ENCODE data around the gene EFNA4.
"Not testable (repeated sequence)": the region's sequence is repeated elsewhere in the genome, so short reads cannot be mapped to it uniquely, and the experiment has no call there.

The EFNA4 gene

DNA sequence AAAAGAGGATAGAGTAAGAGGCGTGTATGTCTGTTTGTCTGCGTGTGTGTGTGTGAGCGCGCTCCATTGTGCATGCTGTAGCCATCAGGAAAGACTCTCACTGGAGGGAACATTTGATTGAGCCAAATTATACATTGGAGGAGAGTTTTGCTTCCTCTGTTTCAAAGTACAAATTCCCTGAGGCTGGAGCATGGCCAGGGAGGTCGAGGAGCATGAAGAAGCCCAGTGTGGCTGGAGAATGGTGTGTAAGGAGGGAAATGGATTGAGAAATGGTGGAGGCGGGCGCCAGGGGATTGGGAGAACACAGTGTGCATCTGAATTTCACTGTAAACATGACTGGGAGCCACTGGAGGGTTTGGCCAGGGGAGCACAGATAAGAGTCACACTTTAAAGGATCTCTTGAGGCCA, 42.1 kb downstream of the EFNA4 start:
- H3K4me3 ChIP-seq (ENCODE audit: low read depth in 1 of 2, low read length in 2 of 2), result no peak overlapping the region
- H3K4me1 ChIP-seq (ENCODE audit: control insufficient read depth in 1 of 2, insufficient read depth in 2 of 2, low read length in 2 of 2), result peaks cover 16 to 35% of the 10 kb centered on the region in 2 donors
- no peaks in the 10 kb centered on the region for H3K9me3 ChIP-seq (ENCODE audit: control insufficient read depth in 1 of 2, low read length in 2 of 2)
- H3K36me3 ChIP-seq (ENCODE audit: control insufficient read depth in 1 of 2, insufficient read depth in 2 of 2, low read length in 2 of 2), result no peaks in the 10 kb centered on the region
- H3K9ac ChIP-seq (ENCODE audit: low read depth in 1 of 2, low read length in 2 of 2), result no peak overlapping the region
- no peaks in the 10 kb centered on the region for H3K27me3 ChIP-seq (ENCODE audit: control insufficient read depth in 1 of 2, insufficient read depth in 2 of 2, low read length in 2 of 2)
- no peak overlapping the region for H3K27ac ChIP-seq (ENCODE audit: low read depth, low read length)

DNA sequence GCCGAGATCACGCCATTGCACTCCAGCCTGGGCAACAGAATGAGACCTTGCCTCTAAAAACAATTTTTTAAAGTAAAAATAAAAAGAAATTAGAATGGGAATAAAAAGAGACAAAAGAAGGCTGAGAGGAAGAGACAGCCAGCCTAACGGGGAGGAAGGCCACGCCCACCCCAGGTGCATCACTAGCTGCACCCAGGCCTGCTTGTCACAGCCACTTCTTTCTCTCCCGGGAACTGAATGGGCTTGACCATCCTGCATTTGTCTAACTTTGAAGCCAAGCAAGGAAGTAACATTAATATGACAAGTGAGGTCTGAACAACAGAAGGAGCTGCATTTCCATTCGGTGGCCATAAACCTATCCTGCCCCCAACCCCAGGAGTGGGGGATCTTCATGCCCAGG, 43.3 kb downstream of the EFNA4 start:
- Histone ChIP-seq H3K4me3 (ENCODE audit: low read depth in 1 of 2, low read length in 2 of 2) (no peak overlapping the region), H3K27ac (ENCODE audit: low read depth, low read length) (peak overlapping the region; percentile 61), H3K9me3 (ENCODE audit: control insufficient read depth in 1 of 2, low read length in 2 of 2) (no peaks in the 10 kb centered on the region), H3K36me3 (ENCODE audit: control insufficient read depth in 1 of 2, insufficient read depth in 2 of 2, low read length in 2 of 2) (no peaks in the 10 kb centered on the region), H3K27me3 (ENCODE audit: control insufficient read depth in 1 of 2, insufficient read depth in 2 of 2, low read length in 2 of 2) (no peaks in the 10 kb centered on the region), H3K4me1 (ENCODE audit: control insufficient read depth in 1 of 2, insufficient read depth in 2 of 2, low read length in 2 of 2) (peaks cover 16 to 32% of the 10 kb centered on the region in 2 donors), H3K9ac (ENCODE audit: low read depth in 1 of 2, low read length in 2 of 2) (peak overlapping the region in 1 of 2 donors; percentile 41)

DNA sequence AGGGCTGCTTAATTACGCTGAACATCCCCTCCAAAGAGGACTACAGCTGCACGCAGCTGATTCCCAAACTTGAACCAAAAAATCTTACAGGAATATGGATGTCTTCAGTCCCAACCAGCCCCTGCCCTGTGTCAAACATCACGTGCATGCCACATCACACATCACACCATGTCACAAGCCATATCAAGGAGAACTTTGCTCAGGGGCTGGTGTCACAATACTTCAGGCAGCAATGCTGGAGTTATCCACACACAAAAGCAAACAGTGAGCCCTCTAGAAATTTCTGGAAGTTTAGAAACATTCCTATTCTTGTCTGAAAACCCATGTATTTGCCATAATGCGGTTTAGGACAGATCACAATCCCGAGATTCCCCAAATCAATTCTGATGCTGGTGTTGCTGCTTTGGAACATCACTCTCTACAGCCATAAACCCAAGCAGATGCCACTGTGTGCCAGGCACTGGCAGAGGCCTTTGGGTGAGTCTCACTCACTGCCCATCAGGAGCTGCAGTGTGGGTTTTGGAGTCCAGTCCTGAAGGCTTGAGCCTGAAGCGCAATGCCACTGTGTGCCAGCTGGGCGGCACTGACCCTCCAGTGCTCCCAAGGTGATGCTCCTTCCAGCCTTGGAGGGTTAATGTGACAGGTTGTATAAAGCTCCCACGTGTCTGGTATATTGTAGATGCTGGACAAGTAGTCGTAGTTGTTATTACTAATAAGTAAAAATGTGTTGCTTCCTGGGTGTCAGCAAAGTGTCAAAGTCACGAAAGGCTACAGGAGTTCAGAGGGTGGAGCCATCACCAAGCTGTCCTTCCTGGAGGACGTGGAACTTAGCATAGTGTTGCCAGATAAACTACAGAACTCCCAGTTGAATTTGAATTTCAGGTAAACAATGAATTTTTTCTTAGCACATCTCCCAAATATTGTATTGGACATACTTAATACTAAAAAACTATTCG, 44.0 kb downstream of the EFNA4 start:
- Histone ChIP-seq H3K9me3 (ENCODE audit: control insufficient read depth in 1 of 2, low read length in 2 of 2) (no peaks in the 10 kb centered on the region), H3K27me3 (ENCODE audit: control insufficient read depth in 1 of 2, insufficient read depth in 2 of 2, low read length in 2 of 2) (no peaks in the 10 kb centered on the region), H3K4me3 (ENCODE audit: low read depth in 1 of 2, low read length in 2 of 2) (peak overlapping the region in 1 of 2 donors; percentile 24), H3K4me1 (ENCODE audit: control insufficient read depth in 1 of 2, insufficient read depth in 2 of 2, low read length in 2 of 2) (peaks cover 16 to 29% of the 10 kb centered on the region in 2 donors), H3K27ac (ENCODE audit: low read depth, low read length) (peak overlapping the region; percentile 61), H3K36me3 (ENCODE audit: control insufficient read depth in 1 of 2, insufficient read depth in 2 of 2, low read length in 2 of 2) (no peaks in the 10 kb centered on the region), H3K9ac (ENCODE audit: low read depth in 1 of 2, low read length in 2 of 2) (peak overlapping the region in 1 of 2 donors; percentile 41)

DNA sequence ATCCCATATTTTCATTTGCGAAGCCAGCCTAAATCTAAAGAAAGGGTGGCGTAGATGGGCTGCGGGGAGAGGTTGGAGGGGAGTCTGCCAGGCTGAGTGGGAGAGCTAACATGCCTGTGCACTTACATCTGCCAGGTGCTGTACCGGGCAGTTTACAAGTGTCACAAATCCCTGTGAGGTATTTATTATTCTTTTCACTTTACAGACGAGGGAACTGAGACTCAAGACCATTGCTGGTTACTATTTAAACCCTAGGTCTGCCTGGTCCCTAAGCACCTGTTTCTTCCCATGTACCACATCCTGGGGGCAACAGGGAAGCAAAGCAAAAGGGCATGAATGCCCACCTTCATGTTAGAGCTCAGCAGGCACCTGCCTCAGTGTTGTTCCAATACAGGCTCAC, 44.8 kb downstream of the EFNA4 start:
- no peaks in the 10 kb centered on the region for H3K27me3 ChIP-seq (ENCODE audit: control insufficient read depth in 1 of 2, insufficient read depth in 2 of 2, low read length in 2 of 2)
- H3K9ac ChIP-seq (ENCODE audit: low read depth in 1 of 2, low read length in 2 of 2), result peak overlapping the region in 1 of 2 donors; percentile 41
- H3K4me1 ChIP-seq (ENCODE audit: control insufficient read depth in 1 of 2, insufficient read depth in 2 of 2, low read length in 2 of 2), result peaks cover 16 to 29% of the 10 kb centered on the region in 2 donors
- H3K36me3 ChIP-seq (ENCODE audit: control insufficient read depth in 1 of 2, insufficient read depth in 2 of 2, low read length in 2 of 2), result no peaks in the 10 kb centered on the region
- no peak overlapping the region for H3K27ac ChIP-seq (ENCODE audit: low read depth, low read length)
- H3K4me3 ChIP-seq (ENCODE audit: low read depth in 1 of 2, low read length in 2 of 2), result no peak overlapping the region
- H3K9me3 ChIP-seq (ENCODE audit: control insufficient read depth in 1 of 2, low read length in 2 of 2), result no peaks in the 10 kb centered on the region

DNA sequence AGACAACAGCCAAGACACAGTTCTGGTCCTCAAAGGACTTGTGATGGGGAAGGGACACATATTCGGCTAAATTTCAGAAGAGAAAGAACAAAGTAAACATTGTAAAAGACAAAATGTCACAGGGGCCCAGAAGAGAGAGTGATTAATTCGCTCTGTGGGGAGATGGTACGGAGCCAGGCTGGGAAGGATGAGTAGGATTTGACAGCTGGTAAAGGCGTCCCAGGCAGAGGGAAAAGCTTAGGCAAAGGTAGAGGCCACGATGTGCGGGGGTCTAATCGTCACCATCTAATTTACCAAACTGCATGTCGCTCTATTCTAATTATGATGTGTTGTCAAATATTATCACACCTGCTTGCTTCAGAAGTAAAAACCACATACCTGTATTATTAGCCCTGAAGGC, 46.8 kb downstream of the EFNA4 start:
- H3K4me3 ChIP-seq (ENCODE audit: low read depth in 1 of 2, low read length in 2 of 2), result no peak overlapping the region
- H3K27ac ChIP-seq (ENCODE audit: low read depth, low read length), result no peak overlapping the region
- H3K27me3 ChIP-seq (ENCODE audit: control insufficient read depth in 1 of 2, insufficient read depth in 2 of 2, low read length in 2 of 2), result no peaks in the 10 kb centered on the region
- H3K4me1 ChIP-seq (ENCODE audit: control insufficient read depth in 1 of 2, insufficient read depth in 2 of 2, low read length in 2 of 2), result peaks cover 16 to 22% of the 10 kb centered on the region in 2 donors
- no peaks in the 10 kb centered on the region for H3K9me3 ChIP-seq (ENCODE audit: control insufficient read depth in 1 of 2, low read length in 2 of 2)
- no peaks in the 10 kb centered on the region for H3K36me3 ChIP-seq (ENCODE audit: control insufficient read depth in 1 of 2, insufficient read depth in 2 of 2, low read length in 2 of 2)
- no peak overlapping the region for H3K9ac ChIP-seq (ENCODE audit: low read depth in 1 of 2, low read length in 2 of 2)

DNA sequence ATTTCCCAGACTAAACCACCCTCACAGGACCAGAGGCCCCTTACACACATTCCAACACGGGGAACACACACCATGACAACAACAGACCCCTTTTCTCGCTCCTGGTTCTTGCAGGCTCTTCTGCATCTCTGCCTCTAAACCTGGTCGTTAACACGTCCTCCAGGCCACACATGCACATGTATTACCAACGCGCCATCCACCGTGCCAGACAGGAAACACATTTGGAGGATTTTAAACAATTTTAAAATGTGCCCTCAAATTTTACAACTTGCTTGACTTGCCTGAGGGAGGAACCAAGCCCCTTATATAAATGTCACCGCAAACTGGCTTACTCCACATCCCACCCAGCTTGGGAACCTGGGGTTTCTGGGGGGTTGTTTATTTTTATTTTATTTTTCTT, 47.3 kb downstream of the EFNA4 start:
- Histone ChIP-seq H3K27ac (ENCODE audit: low read depth, low read length) (no peak overlapping the region), H3K27me3 (ENCODE audit: control insufficient read depth in 1 of 2, insufficient read depth in 2 of 2, low read length in 2 of 2) (no peaks in the 10 kb centered on the region), H3K4me1 (ENCODE audit: control insufficient read depth in 1 of 2, insufficient read depth in 2 of 2, low read length in 2 of 2) (peaks cover 13 to 18% of the 10 kb centered on the region in 2 donors)

DNA sequence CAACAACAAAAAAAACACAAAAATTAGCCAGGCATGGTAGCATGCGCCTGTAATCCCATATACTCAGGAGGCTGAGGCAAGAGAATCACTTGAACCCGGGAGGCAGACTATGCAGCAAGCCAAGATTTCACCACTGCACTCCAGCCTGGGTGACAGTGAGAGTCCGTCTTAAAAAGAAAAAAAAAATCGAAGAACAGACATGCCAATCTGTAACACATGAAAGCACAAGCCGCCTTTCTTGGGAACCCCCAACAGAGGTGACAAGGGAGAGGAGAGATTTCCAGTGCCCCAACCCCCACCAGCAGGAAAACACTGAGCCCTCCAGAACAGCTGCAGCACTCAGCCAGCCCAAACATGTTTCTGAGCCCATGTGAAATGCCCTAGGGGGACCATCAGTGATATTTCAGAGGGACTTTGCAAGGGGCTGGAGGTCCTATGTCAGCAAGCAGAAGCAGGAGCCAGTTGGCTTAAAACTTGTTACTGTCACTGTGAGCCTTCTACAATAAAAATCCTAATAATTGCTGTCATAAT, 50.0 kb downstream of the EFNA4 start:
- no peak overlapping the region for H3K27ac ChIP-seq (ENCODE audit: low read depth, low read length)
- H3K9ac ChIP-seq (ENCODE audit: low read depth in 1 of 2, low read length in 2 of 2), result no peak overlapping the region
- no peak overlapping the region for H3K4me3 ChIP-seq (ENCODE audit: low read depth in 1 of 2, low read length in 2 of 2)
- H3K36me3 ChIP-seq (ENCODE audit: control insufficient read depth in 1 of 2, insufficient read depth in 2 of 2, low read length in 2 of 2), result no peaks in the 10 kb centered on the region
- H3K27me3 ChIP-seq (ENCODE audit: control insufficient read depth in 1 of 2, insufficient read depth in 2 of 2, low read length in 2 of 2), result no peaks in the 10 kb centered on the region
- no peaks in the 10 kb centered on the region for H3K9me3 ChIP-seq (ENCODE audit: control insufficient read depth in 1 of 2, low read length in 2 of 2)
- no peaks in the 10 kb centered on the region for H3K4me1 ChIP-seq (ENCODE audit: control insufficient read depth in 1 of 2, insufficient read depth in 2 of 2, low read length in 2 of 2)

More for the DNA sequence above, 47.3 kb downstream of the EFNA4 start:
- Histone ChIP-seq H3K4me3 (ENCODE audit: low read depth in 1 of 2, low read length in 2 of 2) (no peak overlapping the region), H3K9ac (ENCODE audit: low read depth in 1 of 2, low read length in 2 of 2) (no peak overlapping the region), H3K9me3 (ENCODE audit: control insufficient read depth in 1 of 2, low read length in 2 of 2) (no peaks in the 10 kb centered on the region), H3K36me3 (ENCODE audit: control insufficient read depth in 1 of 2, insufficient read depth in 2 of 2, low read length in 2 of 2) (no peaks in the 10 kb centered on the region)

DNA sequence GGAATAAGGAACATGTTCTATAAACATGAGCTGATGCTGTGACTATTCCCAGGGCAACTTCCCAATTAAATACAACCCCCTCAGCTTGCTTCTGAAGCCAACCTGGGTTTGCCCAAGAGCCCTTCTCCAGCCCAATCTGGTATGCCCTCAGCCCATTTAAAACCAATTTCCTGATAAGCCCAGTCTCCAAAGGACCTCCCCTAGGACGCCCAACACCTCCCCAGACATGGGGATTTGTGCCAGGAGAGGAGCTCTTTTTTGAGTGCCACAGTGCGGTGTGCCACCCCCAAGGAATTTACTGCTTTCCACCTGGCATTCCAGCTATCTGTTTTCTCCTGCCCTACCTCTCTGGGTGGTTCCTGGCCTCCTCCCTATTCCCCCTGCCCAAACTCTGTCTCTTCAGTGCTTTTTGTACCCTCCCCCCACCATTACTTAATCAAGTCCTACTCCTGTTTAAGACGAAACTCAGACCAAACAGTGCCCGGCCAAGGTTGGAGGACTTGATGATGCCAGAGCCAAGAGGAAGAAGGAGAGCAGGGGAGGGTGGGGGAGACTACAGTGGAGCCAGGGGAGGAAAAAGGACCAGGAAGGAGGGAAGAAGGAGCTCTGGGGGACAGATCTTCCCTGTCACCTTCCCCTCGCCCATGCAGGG, 52.7 kb downstream of the EFNA4 start:
- Histone ChIP-seq H3K9ac (ENCODE audit: low read depth in 1 of 2, low read length in 2 of 2) (no peak overlapping the region), H3K36me3 (ENCODE audit: control insufficient read depth in 1 of 2, insufficient read depth in 2 of 2, low read length in 2 of 2) (no peaks in the 10 kb centered on the region), H3K4me1 (ENCODE audit: control insufficient read depth in 1 of 2, insufficient read depth in 2 of 2, low read length in 2 of 2) (no peaks in the 10 kb centered on the region), H3K4me3 (ENCODE audit: low read depth in 1 of 2, low read length in 2 of 2) (no peak overlapping the region), H3K27me3 (ENCODE audit: control insufficient read depth in 1 of 2, insufficient read depth in 2 of 2, low read length in 2 of 2) (no peaks in the 10 kb centered on the region), H3K9me3 (ENCODE audit: control insufficient read depth in 1 of 2, low read length in 2 of 2) (no peaks in the 10 kb centered on the region), H3K27ac (ENCODE audit: low read depth, low read length) (no peak overlapping the region)

DNA sequence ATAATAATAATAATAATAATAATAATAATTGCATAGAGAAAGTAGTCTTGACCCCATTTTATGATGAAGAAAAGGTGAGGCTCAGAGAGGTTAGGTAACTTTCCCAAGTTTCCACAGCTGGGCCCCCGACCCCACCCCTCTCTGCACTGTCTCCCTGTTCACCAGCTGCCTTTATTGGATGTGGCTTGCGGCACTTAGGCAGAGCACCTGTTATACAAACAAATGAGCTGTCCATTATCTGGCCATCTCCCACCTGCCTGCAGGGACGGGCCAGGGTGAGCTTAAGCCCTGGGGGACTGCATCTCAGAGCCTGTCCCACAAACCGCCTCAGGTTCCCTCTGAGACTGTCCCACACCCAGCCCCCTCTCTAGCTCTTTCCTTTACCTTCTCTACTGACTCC, 54.1 kb downstream of the EFNA4 start:
- Histone ChIP-seq H3K9ac (ENCODE audit: low read depth in 1 of 2, low read length in 2 of 2) (no peak overlapping the region), H3K27ac (ENCODE audit: low read depth, low read length) (no peak overlapping the region)

DNA sequence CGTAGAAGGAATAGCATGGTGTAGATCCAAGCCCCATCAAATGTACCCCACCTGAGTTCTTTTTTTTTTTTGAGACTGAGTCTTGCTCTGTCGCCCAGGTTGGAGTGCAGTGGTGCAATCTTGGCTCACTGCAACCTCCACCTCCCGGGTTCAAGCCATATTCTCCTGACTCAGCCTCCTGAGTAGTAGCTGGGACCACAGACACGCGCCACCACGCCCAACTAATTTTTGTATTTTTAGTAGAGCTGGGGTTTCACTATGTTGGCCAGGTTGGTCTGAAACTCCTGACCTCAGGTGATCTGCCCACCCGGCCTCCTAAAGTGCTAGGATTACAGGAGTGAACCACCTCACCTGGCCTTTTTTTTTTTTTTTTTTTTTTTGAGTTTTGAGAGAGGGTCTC, 54.5 kb downstream of the EFNA4 start:
- H3K27ac ChIP-seq (ENCODE audit: low read depth, low read length); H3K4me3 ChIP-seq (ENCODE audit: low read depth in 1 of 2, low read length in 2 of 2); H3K9ac ChIP-seq (ENCODE audit: low read depth in 1 of 2, low read length in 2 of 2); H3K9me3 ChIP-seq (ENCODE audit: control insufficient read depth in 1 of 2, low read length in 2 of 2); H3K27me3 ChIP-seq (ENCODE audit: control insufficient read depth in 1 of 2, insufficient read depth in 2 of 2, low read length in 2 of 2); H3K36me3 ChIP-seq (ENCODE audit: control insufficient read depth in 1 of 2, insufficient read depth in 2 of 2, low read length in 2 of 2); H3K4me1 ChIP-seq (ENCODE audit: control insufficient read depth in 1 of 2, insufficient read depth in 2 of 2, low read length in 2 of 2): not testable (repeated sequence)

More for the DNA sequence above, 54.1 kb downstream of the EFNA4 start:
- Histone ChIP-seq H3K36me3 (ENCODE audit: control insufficient read depth in 1 of 2, insufficient read depth in 2 of 2, low read length in 2 of 2) (no peaks in the 10 kb centered on the region), H3K4me3 (ENCODE audit: low read depth in 1 of 2, low read length in 2 of 2) (no peak overlapping the region), H3K9me3 (ENCODE audit: control insufficient read depth in 1 of 2, low read length in 2 of 2) (no peaks in the 10 kb centered on the region), H3K4me1 (ENCODE audit: control insufficient read depth in 1 of 2, insufficient read depth in 2 of 2, low read length in 2 of 2) (no peaks in the 10 kb centered on the region), H3K27me3 (ENCODE audit: control insufficient read depth in 1 of 2, insufficient read depth in 2 of 2, low read length in 2 of 2) (no peaks in the 10 kb centered on the region)

Measured in duodenal mucosa (tissue), 2 donors.